SH-SY5Y (cell line): ENCODE measurements around the gene MBD6.

Source experiments
- GATA2 ChIP-seq: IDR thresholded peaks from 2 replicates; pipeline ENCODE4 v1.6.1; 2011; ENCODE audit warnings: mild to moderate bottlenecking, low read depth, low read length
- GATA3 ChIP-seq: IDR thresholded peaks from 2 replicates; pipeline ENCODE4 v1.6.1; 2011; ENCODE audit warnings: low read depth, mild to moderate bottlenecking, low read length, moderate library complexity

DNA sequence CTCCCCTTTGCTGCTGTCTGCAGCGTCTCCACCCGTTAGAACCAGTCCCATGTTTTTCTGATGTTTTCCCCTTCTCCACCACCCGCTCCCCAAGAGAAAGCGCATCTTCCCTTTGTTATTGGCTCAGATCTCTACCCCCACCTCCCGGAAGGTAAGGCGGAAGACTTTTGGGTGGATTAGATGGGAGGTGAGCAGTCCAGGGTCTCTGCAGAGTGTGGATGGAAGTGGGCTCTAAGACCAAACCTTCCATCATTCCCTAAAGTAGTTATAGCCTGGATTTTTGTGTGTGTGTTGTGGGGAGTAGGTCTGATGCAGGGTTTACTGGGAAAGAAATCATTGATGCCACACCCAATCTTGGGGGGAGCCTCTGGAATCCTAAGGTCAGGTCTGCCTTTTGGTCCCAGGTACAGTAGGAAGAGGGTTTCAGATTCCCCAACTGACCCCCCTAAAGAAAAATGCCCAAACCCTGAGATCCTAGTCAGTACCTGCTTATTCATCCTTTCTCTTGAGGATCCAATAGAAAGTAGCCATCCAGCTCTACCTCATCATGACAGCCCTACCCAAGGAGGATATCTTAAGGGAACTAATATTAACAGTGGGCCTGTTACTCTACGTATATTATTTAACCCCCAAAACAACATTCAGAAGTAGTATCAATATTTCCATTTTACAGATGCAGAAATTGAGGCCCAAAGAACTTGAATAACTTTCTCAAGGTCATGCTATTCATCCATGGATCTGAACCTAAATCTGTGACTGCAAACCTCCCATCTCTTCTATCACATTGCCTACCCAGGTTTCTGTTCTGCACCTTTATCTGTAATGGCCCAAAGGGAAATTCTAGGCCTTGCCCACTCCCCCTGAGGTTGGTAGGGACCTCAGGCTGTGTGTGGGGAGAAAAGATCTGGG, 28.3 kb downstream of the MBD6 start:
- no peak for TF ChIP-seq GATA2
- TF ChIP-seq GATA3: no peak
